ENCODE measurements around the gene WWP2. TPM values are rescaled to one million over a fixed set of nuclear protein-coding genes. Genes with fewer than 3 reads are reported as not detected.

WWP2 gene
- total RNA-seq, 4 donors from 2014 or later: 21.9 to 32.8 (median 27.8) TPM

GRCh38 chr16:69916462-69916861 is 154.3 kb downstream of the WWP2 start:
- TF ChIP-seq POLR2A (IDR thresholded peaks at IDR 0.05; ENCODE audit: low read depth) (no peak), CTCF (IDR thresholded peaks at IDR 0.05) (no peak), EP300 (IDR thresholded peaks at IDR 0.05) (no peak), POLR2AphosphoS5 (IDR thresholded peaks at IDR 0.05) (no peak)
- intact Hi-C loops (cut with DNase I): no loop called here
- H3K27ac ChIP-seq (replicated peaks in 1 of 4): peak overlapping the region in 2 of 4 donors; percentile 6 to 43
- peaks cover 0 to 15% (median 5%) of the 10 kb centered on the region in 4 donors for H3K36me3 ChIP-seq
- H3K27me3 ChIP-seq: no peaks in the 10 kb centered on the region
- H3K4me1 ChIP-seq: peaks cover 0 to 12% (median 7%) of the 10 kb centered on the region in 4 donors
- no peaks in the 10 kb centered on the region for H3K9me3 ChIP-seq
- no peak overlapping the region for H3K4me3 ChIP-seq
- no peak for DNase-seq (ENCODE audit: extremely low spot score)
- WGBS: 79% methylated on average over 1 of the region's 1 CpG

GRCh38 chr16:69917311-69917710 is 155.2 kb downstream of the WWP2 start:
- H3K27me3 ChIP-seq: no peaks in the 10 kb centered on the region
- WGBS: 77% methylated on average over 1 of the region's 1 CpG
- TF ChIP-seq CTCF (IDR thresholded peaks at IDR 0.05) (no peak), POLR2A (IDR thresholded peaks at IDR 0.05; ENCODE audit: low read depth) (no peak), EP300 (IDR thresholded peaks at IDR 0.05) (no peak), POLR2AphosphoS5 (IDR thresholded peaks at IDR 0.05) (no peak)
- H3K36me3 ChIP-seq: peaks cover 0 to 9% (median 0%) of the 10 kb centered on the region in 4 donors
- peaks cover 0 to 12% (median 7%) of the 10 kb centered on the region in 4 donors for H3K4me1 ChIP-seq
- no peak for DNase-seq (ENCODE audit: extremely low spot score)
- peak overlapping the region; percentile 34 to 43 (median 39) for H3K27ac ChIP-seq (replicated peaks in 1 of 4)
- intact Hi-C loops (cut with DNase I): no loop called here
- no peaks in the 10 kb centered on the region for H3K9me3 ChIP-seq
- no peak overlapping the region for H3K4me3 ChIP-seq

- DNase-seq (ENCODE audit: extremely low spot score): no peak
- WGBS: 67% methylated on average over 20 of the region's 20 CpGs
- Histone ChIP-seq H3K27me3 (no peaks in the 10 kb centered on the region), H3K9me3 (no peaks in the 10 kb centered on the region), H3K27ac (replicated peaks in 1 of 4) (peak overlapping the region; percentile 39 to 55 (median 42)), H3K36me3 (peaks cover 0 to 9% (median 0%) of the 10 kb centered on the region in 4 donors), H3K4me3 (peak overlapping the region in 2 of 4 donors; percentile 5 to 32), H3K4me1 (peaks cover 0 to 12% (median 7%) of the 10 kb centered on the region in 4 donors)
- TF ChIP-seq EP300 (IDR thresholded peaks at IDR 0.05) (no peak), POLR2AphosphoS5 (IDR thresholded peaks at IDR 0.05) (peak; percentile 40 to 61)
- intact Hi-C loops (cut with DNase I): no loop called here
These were observed 155.6 kb downstream of the WWP2 start for GRCh38 chr16:69917739-69918138.

GRCh38 chr16:69918241-69918640 is 156.1 kb downstream of the WWP2 start:
- 100% methylated on average over 1 of the region's 1 CpG for WGBS
- peaks cover 0 to 12% (median 7%) of the 10 kb centered on the region in 4 donors for H3K4me1 ChIP-seq
- no peak for TF ChIP-seq EP300 (IDR thresholded peaks at IDR 0.05)
- TF ChIP-seq CTCF (IDR thresholded peaks at IDR 0.05): no peak
- TF ChIP-seq POLR2AphosphoS5 (IDR thresholded peaks at IDR 0.05): no peak
- TF ChIP-seq POLR2A (IDR thresholded peaks at IDR 0.05; ENCODE audit: low read depth): no peak
- DNase-seq (ENCODE audit: extremely low spot score): no peak
- H3K27ac ChIP-seq (replicated peaks in 1 of 4): peak overlapping the region; percentile 17 to 55 (median 42)
- intact Hi-C loops (cut with DNase I): no loop called here
- H3K9me3 ChIP-seq: no peaks in the 10 kb centered on the region
- H3K27me3 ChIP-seq: no peaks in the 10 kb centered on the region
- peak overlapping the region in 2 of 4 donors; percentile 5 to 32 for H3K4me3 ChIP-seq
- H3K36me3 ChIP-seq: peaks cover 0 to 9% (median 0%) of the 10 kb centered on the region in 4 donors

- Histone ChIP-seq H3K27ac (replicated peaks in 1 of 4) (no peak overlapping the region), H3K9me3 (no peaks in the 10 kb centered on the region), H3K4me1 (peaks cover 14 to 31% (median 25%) of the 10 kb centered on the region in 4 donors), H3K27me3 (no peaks in the 10 kb centered on the region), H3K4me3 (no peak overlapping the region), H3K36me3 (peaks cover 0 to 16% (median 0%) of the 10 kb centered on the region in 4 donors)
- DNase-seq (ENCODE audit: extremely low spot score): no peak
- TF ChIP-seq POLR2AphosphoS5 (IDR thresholded peaks at IDR 0.05): no peak
- no peak for TF ChIP-seq CTCF (IDR thresholded peaks at IDR 0.05)
- no peak for TF ChIP-seq POLR2A (IDR thresholded peaks at IDR 0.05; ENCODE audit: low read depth)
- TF ChIP-seq EP300 (IDR thresholded peaks at IDR 0.05): no peak
- 67% methylated on average over 2 of the region's 2 CpGs for WGBS
- intact Hi-C loops (cut with DNase I): no loop called here
These were observed 159.0 kb downstream of the WWP2 start for GRCh38 chr16:69921127-69921526.
